ENCODE data around the gene KLF3.

KLF3 gene

DNA sequence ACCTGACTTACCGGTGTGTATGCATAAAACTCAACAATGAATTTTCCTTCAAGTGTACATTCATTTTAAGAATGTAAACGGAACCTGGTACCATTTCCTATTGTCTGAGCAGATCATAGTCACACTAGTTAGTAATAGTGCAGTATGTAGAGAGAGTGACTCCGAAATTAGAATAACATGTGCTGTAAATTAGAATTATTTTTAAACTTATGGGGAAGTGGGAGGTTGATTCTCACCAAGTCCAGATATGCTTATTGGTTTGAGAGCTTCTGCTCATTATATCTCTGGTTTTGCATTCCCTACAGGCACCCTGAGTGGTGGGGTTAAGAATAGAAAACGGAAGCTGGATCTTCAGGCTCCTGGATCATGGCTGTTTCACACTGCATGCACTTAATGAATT, 39.6 kb downstream of the KLF3 start:
- in situ Hi-C loops (cut with MboI; ENCODE audit: low pct_unique_long_range_greater_than_20kb, low sequenced_read_pairs, unreplicated experiment): no loop called here
- no peak for DNase-seq (ENCODE audit: low spot score)
- TF ChIP-seq, protein P1, sequence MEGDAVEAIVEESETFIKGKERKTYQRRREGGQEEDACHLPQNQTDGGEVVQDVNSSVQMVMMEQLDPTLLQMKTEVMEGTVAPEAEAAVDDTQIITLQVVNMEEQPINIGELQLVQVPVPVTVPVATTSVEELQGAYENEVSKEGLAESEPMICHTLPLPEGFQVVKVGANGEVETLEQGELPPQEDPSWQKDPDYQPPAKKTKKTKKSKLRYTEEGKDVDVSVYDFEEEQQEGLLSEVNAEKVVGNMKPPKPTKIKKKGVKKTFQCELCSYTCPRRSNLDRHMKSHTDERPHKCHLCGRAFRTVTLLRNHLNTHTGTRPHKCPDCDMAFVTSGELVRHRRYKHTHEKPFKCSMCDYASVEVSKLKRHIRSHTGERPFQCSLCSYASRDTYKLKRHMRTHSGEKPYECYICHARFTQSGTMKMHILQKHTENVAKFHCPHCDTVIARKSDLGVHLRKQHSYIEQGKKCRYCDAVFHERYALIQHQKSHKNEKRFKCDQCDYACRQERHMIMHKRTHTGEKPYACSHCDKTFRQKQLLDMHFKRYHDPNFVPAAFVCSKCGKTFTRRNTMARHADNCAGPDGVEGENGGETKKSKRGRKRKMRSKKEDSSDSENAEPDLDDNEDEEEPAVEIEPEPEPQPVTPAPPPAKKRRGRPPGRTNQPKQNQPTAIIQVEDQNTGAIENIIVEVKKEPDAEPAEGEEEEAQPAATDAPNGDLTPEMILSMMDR (IDR thresholded peaks at IDR 0.05; ENCODE audit: extremely low read depth, insufficient read depth, missing control alignments): no peak

DNA sequence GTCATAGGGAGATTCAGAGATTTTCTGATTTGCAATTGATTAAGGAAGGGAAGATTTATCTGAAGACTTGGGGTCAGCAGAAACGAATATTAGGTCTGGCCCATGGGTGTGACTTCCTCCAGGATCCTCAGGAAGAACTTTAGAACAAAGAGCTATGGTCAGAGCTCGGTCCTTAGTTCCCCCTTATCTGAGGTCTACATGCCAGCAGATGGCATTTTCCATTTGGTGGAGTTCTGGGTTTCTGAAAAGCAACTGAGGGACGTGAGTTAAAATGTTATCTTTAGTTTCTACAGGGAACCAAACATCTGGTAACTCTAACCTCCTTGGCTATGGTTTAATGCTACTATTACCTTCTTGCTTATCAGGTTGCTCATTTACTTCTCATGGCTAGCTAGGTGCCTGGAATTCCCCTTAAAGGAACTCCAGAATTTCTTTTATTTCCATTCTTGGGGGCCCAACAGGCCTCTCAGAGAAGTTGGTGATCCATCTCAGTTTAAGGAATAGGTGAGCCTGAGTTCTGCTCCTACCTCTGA, 40.7 kb downstream of the KLF3 start:
- TF ChIP-seq, protein P1 (IDR thresholded peaks at IDR 0.05; ENCODE audit: extremely low read depth, insufficient read depth, missing control alignments): no peak
- DNase-seq (ENCODE audit: low spot score): no peak
- in situ Hi-C loops (cut with MboI; ENCODE audit: low pct_unique_long_range_greater_than_20kb, low sequenced_read_pairs, unreplicated experiment): no loop called here

DNA sequence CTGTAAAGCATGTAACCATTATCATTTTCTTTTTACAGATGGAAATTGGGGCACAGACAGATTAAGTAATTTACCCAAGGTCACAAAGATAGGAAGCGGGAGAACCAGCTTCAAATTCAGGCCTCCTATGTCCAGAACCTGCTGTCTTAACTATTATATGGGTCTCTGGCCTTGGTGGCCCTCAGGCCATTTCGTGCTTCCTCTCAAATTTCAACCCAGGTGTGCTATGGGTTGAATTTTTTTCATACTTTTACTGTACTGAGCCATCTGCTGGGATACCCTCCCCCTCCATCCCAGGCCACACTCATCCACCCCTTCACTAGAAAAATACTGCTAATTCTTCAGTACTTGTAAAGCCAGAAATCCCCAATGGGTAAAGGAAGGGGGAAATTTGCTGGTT, 42.3 kb downstream of the KLF3 start:
- DNase-seq (ENCODE audit: low spot score): no peak
- in situ Hi-C loops (cut with MboI; ENCODE audit: low pct_unique_long_range_greater_than_20kb, low sequenced_read_pairs, unreplicated experiment): no loop called here
- TF ChIP-seq, protein P1 (IDR thresholded peaks at IDR 0.05; ENCODE audit: extremely low read depth, insufficient read depth, missing control alignments): no peak

DNA sequence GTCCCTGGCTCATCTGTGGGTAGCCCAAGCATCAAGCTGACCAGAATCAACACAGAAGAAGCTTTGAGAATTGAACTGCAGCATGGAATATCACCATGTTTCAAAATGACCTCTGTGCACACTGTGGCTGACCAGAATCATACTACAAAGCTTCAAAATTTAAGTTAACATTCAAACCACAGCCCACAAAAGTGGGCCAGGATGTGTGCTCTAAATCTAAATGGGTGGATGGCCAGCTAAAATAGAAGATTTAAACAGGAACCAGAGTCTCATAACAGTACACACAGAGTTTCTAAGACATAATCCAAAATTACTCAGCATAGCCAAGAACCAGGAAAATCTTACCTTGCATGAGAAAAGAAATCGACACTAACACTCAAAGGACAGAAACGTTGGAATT, 46.1 kb downstream of the KLF3 start:
- TF ChIP-seq, protein P1 (IDR thresholded peaks at IDR 0.05; ENCODE audit: extremely low read depth, insufficient read depth, missing control alignments): no peak
- peak; percentile 17 for DNase-seq (ENCODE audit: low spot score)
- in situ Hi-C loops (cut with MboI; ENCODE audit: low pct_unique_long_range_greater_than_20kb, low sequenced_read_pairs, unreplicated experiment): no loop called here

DNA sequence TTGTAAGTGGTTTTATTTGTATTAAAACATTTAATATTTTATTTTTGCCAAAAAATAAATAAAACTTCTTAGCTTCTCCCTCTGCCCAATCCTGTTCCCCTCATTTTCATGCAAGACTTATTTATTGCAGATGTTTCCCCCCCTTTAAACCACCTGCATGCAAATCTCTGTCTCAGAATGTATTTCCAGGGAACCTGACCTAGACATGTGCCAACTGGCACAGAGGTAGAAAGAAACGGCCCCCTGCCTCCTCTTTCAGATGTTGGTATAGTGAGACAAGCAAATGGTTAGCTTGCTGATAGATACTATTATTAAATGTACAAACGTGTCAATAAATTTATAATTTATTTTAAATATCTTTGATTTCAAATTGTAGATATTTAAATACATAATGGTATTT, 47.1 kb downstream of the KLF3 start:
- DNase-seq (ENCODE audit: low spot score): no peak
- TF ChIP-seq, protein P1 (IDR thresholded peaks at IDR 0.05; ENCODE audit: extremely low read depth, insufficient read depth, missing control alignments): no peak
- in situ Hi-C loops (cut with MboI; ENCODE audit: low pct_unique_long_range_greater_than_20kb, low sequenced_read_pairs, unreplicated experiment): no loop called here

DNA sequence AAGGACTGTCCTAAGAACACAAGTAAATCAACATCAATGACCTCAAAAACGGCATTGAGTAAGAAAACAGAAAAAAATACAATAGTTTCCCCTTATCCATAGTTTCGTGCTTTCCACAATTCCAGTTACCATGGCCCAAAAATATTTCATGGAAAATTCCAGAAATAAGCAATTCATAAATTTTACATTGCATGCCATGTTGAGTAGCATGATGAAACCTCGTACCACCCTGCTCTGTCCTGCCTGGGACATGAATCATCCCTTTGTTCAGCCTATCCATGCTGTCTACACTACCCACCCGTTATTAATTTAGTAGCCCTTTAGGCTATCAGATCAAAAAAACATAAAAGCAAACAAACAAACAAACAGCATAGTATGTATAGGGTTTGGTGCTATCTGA, 51.1 kb downstream of the KLF3 start:
- in situ Hi-C loops (cut with MboI; ENCODE audit: low pct_unique_long_range_greater_than_20kb, low sequenced_read_pairs, unreplicated experiment): no loop called here
- TF ChIP-seq, protein P1 (IDR thresholded peaks at IDR 0.05; ENCODE audit: extremely low read depth, insufficient read depth, missing control alignments): no peak
- no peak for DNase-seq (ENCODE audit: low spot score)

DNA sequence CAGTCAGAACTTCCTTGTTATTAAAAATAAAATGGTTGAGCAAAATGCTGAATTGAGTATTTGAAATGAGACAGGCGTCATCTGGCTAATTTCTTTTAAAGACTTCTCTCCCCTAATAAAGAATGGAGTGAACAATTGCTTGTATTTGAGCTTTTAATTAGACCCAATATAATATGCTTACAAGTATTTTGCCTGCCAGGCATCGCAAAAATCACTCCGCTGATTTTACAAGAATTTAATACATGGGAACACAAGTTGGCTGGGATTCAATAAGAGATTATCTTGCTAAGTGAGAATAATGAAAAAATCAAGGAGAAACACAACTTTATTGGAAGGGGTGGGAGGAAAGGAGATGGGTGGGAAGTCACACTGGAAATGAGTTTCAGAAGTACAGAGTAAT, 52.3 kb downstream of the KLF3 start:
- DNase-seq (ENCODE audit: low spot score): no peak
- in situ Hi-C loops (cut with MboI; ENCODE audit: low pct_unique_long_range_greater_than_20kb, low sequenced_read_pairs, unreplicated experiment): no loop called here
- TF ChIP-seq, protein P1 (IDR thresholded peaks at IDR 0.05; ENCODE audit: extremely low read depth, insufficient read depth, missing control alignments): no peak

All from GM13977 (cell line).